ENCODE data around the gene KRT6C.
"Not testable (repeated sequence)": the region's sequence is repeated elsewhere in the genome, so short reads cannot be mapped to it uniquely, and the experiment has no call there.

KRT6C gene

DNA sequence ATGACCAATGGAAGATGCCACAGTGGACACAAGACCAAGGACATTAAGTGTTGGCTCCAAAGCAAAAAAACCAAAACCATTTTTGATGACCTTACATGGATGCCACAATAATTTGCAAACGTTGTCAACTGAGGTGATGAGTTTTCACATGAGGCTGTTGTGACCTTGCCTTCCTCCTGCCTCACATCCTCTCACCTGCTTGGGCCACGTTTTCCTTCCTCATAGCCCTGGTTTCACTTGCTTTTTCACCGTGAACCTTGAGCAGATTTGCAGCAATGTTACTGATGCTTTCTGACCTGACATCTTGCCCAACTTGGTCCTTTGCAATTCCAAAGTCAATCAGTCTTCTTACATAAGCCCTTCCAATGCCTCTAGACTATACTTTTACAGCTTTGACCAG, 25.4 kb downstream of the KRT6C start:
- TF ChIP-seq POLR2AphosphoS5 (IDR thresholded peaks at IDR 0.05; ENCODE audit: low read depth, low read length), result no peak
- TF ChIP-seq POLR2A (IDR thresholded peaks at IDR 0.05; ENCODE audit: low read depth, low read length), result no peak
- DNase-seq (ENCODE audit: insufficient read length) (no peak), FAIRE-seq (no peak)

DNA sequence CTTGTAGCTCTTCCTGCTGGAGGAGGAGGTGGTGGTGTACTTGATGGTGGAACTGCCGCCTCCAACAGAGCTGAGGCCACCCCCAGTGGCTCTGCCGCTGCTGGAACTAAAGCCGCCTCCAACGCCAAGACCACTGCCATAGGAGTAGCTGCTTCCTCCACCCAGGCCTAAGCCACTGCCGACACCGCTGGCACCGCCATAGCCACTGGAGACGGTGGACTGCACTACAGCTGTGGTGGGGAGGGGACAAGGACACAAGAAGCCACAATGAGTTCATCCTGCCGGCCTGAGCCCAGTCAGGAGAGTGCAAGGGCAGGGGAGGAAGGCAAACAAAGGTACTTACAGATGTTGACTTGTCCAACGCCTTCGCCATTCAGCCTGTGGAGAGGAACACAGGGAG, 26.4 kb downstream of the KRT6C start:
- FAIRE-seq; DNase-seq (ENCODE audit: insufficient read length): not testable (repeated sequence)

DNA sequence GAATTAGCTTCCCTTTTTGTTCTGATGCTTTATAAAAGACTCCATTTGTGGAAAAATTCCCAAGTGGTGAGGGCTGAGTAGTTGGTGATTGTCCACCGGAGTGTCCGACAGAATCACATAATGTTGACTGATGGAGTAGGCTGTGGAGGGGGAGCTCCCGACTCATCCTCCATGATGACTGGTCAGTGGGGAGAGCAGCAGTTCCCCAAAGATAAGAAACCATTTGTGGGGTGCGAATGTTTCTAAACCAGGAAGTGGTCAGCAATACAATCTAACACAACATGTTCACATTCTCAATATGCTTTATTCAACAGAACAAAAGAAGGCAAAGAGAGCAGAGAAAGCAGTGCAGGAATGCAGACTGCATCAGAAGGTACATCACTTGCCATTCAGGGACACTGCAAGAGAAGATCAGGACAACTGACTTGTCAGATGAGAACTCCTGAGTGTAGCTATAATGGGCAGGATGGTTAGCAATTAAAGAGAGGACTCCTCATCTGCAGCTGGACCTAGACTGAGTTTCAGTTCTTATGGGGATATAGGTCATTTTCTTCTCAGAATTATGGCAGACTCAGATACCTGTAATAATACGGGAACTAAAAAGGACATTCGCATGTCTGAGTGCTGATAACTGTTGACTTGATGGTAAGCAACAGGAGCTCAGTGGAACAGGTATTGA, 27.1 kb downstream of the KRT6C start:
- DNase-seq (ENCODE audit: insufficient read length) (no peak), FAIRE-seq (no peak)
- TF ChIP-seq POLR2A (IDR thresholded peaks at IDR 0.05; ENCODE audit: low read depth, low read length) (no peak), POLR2AphosphoS5 (IDR thresholded peaks at IDR 0.05; ENCODE audit: low read depth, low read length) (no peak), TAF1 (IDR thresholded peaks at IDR 0.05; ENCODE audit: borderline replicate concordance, low read depth, low read length) (no peak)

DNA sequence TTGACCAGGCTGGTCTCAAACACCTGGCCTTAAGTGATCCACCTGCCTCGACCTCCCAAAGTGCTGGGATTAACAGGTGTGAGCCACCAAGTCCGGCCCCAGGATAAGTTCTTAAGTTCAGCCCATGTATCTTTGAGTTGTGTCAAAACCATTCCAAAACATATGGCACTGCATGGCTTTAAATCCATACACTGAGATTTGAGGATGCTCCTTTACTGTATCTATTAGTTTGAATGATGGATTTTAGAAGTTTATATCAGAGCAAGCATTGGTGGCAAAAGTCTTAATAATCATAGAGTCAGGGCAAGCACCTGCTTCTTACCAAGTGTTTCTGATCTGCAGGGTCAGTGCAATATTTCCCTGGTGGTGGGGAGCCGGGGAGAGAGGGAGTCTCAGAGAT, 27.7 kb downstream of the KRT6C start:
- FAIRE-seq (no peak), DNase-seq (ENCODE audit: insufficient read length) (no peak)
- TF ChIP-seq POLR2AphosphoS5 (IDR thresholded peaks at IDR 0.05; ENCODE audit: low read depth, low read length), result no peak
- no peak for TF ChIP-seq POLR2A (IDR thresholded peaks at IDR 0.05; ENCODE audit: low read depth, low read length)
- TF ChIP-seq TAF1 (IDR thresholded peaks at IDR 0.05; ENCODE audit: borderline replicate concordance, low read depth, low read length), result no peak

DNA sequence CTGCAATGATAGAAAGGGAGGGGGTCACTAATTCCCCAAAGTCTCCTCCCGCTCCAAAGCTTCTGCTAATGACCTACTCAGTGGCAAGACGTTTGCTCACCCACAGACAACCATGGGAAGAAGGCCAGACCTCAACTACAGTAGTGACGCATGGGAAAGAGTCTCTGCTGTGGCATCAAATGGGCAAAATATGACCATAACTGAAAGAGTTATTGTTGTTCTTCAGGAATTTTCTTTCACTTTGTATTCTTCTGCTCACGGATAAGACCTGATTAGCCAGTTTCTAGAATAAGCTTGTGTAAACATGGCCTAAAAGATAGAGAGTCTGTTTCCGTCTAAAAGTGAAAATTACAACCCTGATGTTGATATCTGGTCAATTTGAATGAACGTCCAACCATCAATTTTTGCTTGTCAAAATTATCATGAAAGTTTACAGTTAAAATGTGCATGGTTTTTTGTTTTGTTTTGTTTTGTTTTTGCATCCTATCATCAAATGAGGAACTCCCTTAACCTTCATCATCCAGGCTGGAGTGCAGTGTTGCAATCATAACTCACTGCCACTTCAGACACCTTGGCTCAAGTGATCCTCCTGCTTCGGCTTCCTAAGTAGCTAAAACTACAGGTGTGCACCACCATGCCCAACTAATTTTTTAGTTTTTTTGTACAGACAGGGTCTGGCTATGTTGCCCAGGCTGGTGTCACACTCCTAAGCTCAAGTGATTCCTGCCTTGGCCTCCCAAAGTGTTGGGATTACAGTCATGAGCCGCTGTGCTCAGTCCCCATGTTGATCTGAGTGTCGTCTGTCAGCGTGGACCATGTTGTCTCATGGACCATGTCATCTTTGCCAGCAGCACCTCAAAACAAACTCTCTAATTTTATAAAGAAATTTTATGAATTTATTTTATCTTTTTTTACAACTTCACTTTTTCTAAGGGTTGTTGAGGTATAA, 28.7 kb downstream of the KRT6C start:
- TF ChIP-seq POLR2AphosphoS5 (IDR thresholded peaks at IDR 0.05; ENCODE audit: low read depth, low read length) (no peak), POLR2A (IDR thresholded peaks at IDR 0.05; ENCODE audit: low read depth, low read length) (no peak), TAF1 (IDR thresholded peaks at IDR 0.05; ENCODE audit: borderline replicate concordance, low read depth, low read length) (no peak)
- DNase-seq (ENCODE audit: insufficient read length) (no peak), FAIRE-seq (no peak)

DNA sequence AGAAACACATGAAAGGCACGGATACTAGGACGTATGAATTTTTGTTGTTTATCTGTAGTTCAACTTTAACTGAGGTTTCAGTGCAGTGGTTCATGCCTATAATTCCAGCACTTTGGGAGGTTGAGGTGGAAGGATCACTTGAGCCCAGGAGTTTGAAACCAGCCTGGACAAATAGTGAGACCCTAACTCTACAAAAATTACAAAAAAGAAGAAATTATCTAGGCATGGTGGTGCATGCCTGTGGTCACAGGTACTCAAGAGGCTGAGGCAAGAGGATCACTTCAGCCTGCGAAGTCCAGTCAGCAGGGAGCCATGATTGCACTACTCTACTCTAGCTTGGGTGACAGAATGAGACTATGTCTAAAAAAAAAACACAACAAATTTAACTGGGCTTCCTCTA, 29.6 kb downstream of the KRT6C start:
- TF ChIP-seq POLR2AphosphoS5 (IDR thresholded peaks at IDR 0.05; ENCODE audit: low read depth, low read length) (no peak), TAF1 (IDR thresholded peaks at IDR 0.05; ENCODE audit: borderline replicate concordance, low read depth, low read length) (no peak), POLR2A (IDR thresholded peaks at IDR 0.05; ENCODE audit: low read depth, low read length) (no peak)
- FAIRE-seq, result no peak

DNA sequence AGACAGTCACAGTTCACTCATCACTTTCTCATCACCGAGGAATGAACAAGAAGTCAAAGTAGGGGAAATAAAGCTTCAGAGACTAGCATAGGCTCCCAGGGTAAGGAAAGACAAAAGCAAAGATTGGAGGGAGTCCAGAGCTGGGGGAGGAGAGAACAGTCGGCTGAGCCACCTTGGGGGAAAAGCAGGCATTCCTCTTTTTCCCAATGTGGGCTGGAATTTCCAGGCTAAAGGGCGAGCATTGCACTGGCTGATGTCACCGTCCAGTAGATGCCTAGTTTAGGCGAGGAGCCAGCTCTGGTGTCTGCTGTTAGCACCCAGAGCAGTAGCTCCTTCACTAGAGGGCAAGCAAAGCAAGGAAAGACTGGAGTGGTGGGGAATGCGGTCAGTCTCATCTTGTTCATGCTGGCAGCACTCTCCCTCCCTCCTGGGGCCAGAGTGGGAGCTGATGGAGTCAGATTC, 31.0 kb downstream of the KRT6C start:
- no peak for FAIRE-seq

More for the DNA sequence above, 29.6 kb downstream of the KRT6C start:
- DNase-seq (ENCODE audit: insufficient read length), result no peak

DNA sequence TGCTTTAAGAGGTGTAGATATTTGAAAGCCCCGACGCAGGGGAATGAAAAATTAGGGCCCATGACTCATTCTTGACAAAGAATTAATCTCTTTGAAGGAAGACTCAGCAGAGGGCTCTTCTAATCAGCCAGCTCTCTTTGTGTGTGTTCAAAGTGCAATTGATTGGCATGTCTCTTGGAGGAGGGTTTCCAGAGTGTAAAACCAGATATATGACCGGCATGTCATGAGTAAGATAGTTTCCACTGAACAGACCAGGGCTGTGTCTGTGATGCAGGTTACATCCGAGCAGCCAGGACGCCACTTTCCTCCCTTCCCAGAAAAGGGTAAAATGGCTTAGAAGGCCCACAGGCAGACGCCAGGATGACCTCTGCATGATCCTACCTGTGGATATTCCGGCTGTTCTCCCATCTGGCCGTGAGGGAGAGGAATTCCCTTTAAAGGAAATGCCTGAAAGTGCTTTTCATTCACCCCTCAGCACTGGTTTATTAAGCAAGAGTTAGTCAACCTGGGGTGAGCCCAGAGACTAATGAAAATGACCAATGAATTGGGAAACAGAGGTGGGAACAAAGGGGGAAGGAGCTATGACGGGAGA, 32.2 kb downstream of the KRT6C start:
- FAIRE-seq (no peak), DNase-seq (ENCODE audit: insufficient read length) (no peak)
- no peak for TF ChIP-seq POLR2A (IDR thresholded peaks at IDR 0.05; ENCODE audit: low read depth, low read length)
- no peak for TF ChIP-seq POLR2AphosphoS5 (IDR thresholded peaks at IDR 0.05; ENCODE audit: low read depth, low read length)
- TF ChIP-seq TAF1 (IDR thresholded peaks at IDR 0.05; ENCODE audit: borderline replicate concordance, low read depth, low read length), result no peak

More for the DNA sequence above, 31.0 kb downstream of the KRT6C start:
- TF ChIP-seq POLR2AphosphoS5 (IDR thresholded peaks at IDR 0.05; ENCODE audit: low read depth, low read length) (no peak), POLR2A (IDR thresholded peaks at IDR 0.05; ENCODE audit: low read depth, low read length) (no peak), TAF1 (IDR thresholded peaks at IDR 0.05; ENCODE audit: borderline replicate concordance, low read depth, low read length) (no peak)
- no peak for DNase-seq (ENCODE audit: insufficient read length)

DNA sequence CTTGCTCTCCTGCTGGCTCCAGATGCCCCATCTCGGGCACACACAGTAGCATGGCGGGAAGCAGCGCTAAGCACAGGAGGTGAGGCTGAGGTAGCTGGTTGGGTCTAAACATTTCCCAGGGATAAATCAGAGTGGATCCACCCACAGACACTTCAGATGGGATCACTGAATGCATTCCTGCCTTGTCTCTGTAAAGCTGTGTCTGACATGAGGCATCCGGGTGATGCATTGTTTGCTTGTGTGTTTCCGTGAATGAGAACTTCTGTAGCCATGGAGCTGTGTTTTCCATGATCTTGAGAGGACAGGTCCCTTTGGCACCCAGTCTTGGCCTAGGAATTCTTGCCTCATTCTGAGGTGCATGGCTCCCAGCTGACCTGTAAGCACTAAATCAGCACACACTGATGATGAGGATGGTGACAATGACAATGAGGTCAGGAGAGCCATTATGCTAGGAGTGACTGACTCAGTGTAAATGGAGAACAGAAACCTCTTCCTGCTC, 32.7 kb downstream of the KRT6C start:
- DNase-seq (ENCODE audit: insufficient read length), result no peak
- TF ChIP-seq TAF1 (IDR thresholded peaks at IDR 0.05; ENCODE audit: borderline replicate concordance, low read depth, low read length) (no peak), POLR2AphosphoS5 (IDR thresholded peaks at IDR 0.05; ENCODE audit: low read depth, low read length) (no peak), POLR2A (IDR thresholded peaks at IDR 0.05; ENCODE audit: low read depth, low read length) (no peak)
- FAIRE-seq, result no peak

DNA sequence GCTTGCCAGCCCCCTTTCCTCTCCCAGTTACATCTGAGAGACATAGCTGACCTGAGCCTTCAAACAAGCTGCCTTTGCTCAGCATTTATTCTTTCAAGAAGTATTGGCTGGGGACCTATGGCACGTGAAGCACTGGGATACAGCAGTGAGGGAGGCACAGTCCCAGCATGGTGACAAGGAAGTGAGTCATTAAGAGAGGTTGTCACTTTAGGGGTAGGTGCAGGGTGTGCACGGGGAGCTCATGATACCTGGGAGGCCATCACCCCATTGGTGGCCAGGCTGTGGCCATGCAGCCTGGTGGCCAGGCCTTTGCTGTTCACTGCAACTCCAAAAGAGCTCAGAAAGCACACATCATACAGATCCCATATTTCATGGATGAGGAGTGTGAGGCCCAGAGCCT, 33.8 kb downstream of the KRT6C start:
- DNase-seq (ENCODE audit: insufficient read length) (no peak), FAIRE-seq (no peak)
- TF ChIP-seq TAF1 (IDR thresholded peaks at IDR 0.05; ENCODE audit: borderline replicate concordance, low read depth, low read length) (no peak), POLR2A (IDR thresholded peaks at IDR 0.05; ENCODE audit: low read depth, low read length) (no peak), POLR2AphosphoS5 (IDR thresholded peaks at IDR 0.05; ENCODE audit: low read depth, low read length) (no peak)

DNA sequence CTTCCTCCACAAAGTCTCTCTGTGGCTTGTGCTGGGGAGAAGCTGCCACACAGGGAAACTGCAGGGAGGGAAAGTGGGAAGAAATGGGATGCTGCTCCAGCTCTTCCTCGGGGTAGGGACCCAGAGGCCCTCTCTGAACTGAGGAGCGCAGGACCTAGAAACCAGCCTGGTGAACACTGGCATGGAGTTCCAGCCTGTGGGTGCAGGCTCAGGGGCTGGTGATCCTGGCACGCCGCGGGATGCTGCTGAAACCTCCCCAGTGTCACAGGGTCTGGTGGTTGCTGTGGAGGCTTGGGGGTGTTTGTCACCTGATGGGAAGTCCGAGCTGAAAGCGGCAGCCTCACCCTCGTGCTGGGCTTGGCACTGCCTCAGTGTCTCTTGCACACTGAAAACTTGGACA, 34.2 kb downstream of the KRT6C start:
- TF ChIP-seq POLR2AphosphoS5 (IDR thresholded peaks at IDR 0.05; ENCODE audit: low read depth, low read length) (no peak), TAF1 (IDR thresholded peaks at IDR 0.05; ENCODE audit: borderline replicate concordance, low read depth, low read length) (no peak), POLR2A (IDR thresholded peaks at IDR 0.05; ENCODE audit: low read depth, low read length) (no peak)
- FAIRE-seq (no peak), DNase-seq (ENCODE audit: insufficient read length) (no peak)
